IPS-11a (cell line): ENCODE measurements around the gene SEMA4D.

Experiments
- H3K4me3 ChIP-seq: one replicate; pipeline ENCODE4 v1.5.1; 2013; ENCODE audit warnings: low read depth, low read length, control low read depth

SEMA4D gene

GRCh38 chr9:89448381-89448780 is 49.5 kb downstream of the SEMA4D start:
- no peak overlapping the region for H3K4me3 ChIP-seq

GRCh38 chr9:89447416-89447815 is 50.5 kb downstream of the SEMA4D start:
- no peak overlapping the region for H3K4me3 ChIP-seq

- no peak overlapping the region for H3K4me3 ChIP-seq
Observed at GRCh38 chr9:89446961-89447310, 51.0 kb downstream of the SEMA4D start.

GRCh38 chr9:89446261-89446960 is 51.5 kb downstream of the SEMA4D start:
- no peak overlapping the region for H3K4me3 ChIP-seq

- H3K4me3 ChIP-seq: no peak overlapping the region
Observed at GRCh38 chr9:89445801-89446251, 52.1 kb downstream of the SEMA4D start.

- H3K4me3 ChIP-seq: no peak overlapping the region
Observed at GRCh38 chr9:89444925-89445765, 52.8 kb downstream of the SEMA4D start.

GRCh38 chr9:89444274-89444673 is 53.6 kb downstream of the SEMA4D start:
- no peak overlapping the region for H3K4me3 ChIP-seq

GRCh38 chr9:89442981-89443814 is 54.7 kb downstream of the SEMA4D start:
- no peak overlapping the region for H3K4me3 ChIP-seq

GRCh38 chr9:89442501-89442978 is 55.4 kb downstream of the SEMA4D start:
- no peak overlapping the region for H3K4me3 ChIP-seq

GRCh38 chr9:89441986-89442385 is 55.9 kb downstream of the SEMA4D start:
- no peak overlapping the region for H3K4me3 ChIP-seq

- H3K4me3 ChIP-seq: no peak overlapping the region
Observed at GRCh38 chr9:89441655-89441970, 56.3 kb downstream of the SEMA4D start.

- H3K4me3 ChIP-seq: no peak overlapping the region
Observed at GRCh38 chr9:89440951-89441654, 56.8 kb downstream of the SEMA4D start.

GRCh38 chr9:89440548-89440947 is 57.4 kb downstream of the SEMA4D start:
- no peak overlapping the region for H3K4me3 ChIP-seq

- H3K4me3 ChIP-seq: no peak overlapping the region
Observed at GRCh38 chr9:89440046-89440445, 57.9 kb downstream of the SEMA4D start.

- H3K4me3 ChIP-seq: no peak overlapping the region
Observed at GRCh38 chr9:89439571-89439970, 58.3 kb downstream of the SEMA4D start.

- H3K4me3 ChIP-seq: no peak overlapping the region
Observed at GRCh38 chr9:89438194-89438593, 59.7 kb downstream of the SEMA4D start.

GRCh38 chr9:89437772-89438171 is 60.1 kb downstream of the SEMA4D start:
- H3K4me3 ChIP-seq: no peak overlapping the region

GRCh38 chr9:89436963-89437625 is 60.8 kb downstream of the SEMA4D start:
- H3K4me3 ChIP-seq: no peak overlapping the region

GRCh38 chr9:89436326-89436725 is 61.6 kb downstream of the SEMA4D start:
- H3K4me3 ChIP-seq: no peak overlapping the region

- no peak overlapping the region for H3K4me3 ChIP-seq
Observed at GRCh38 chr9:89435071-89435823, 62.7 kb downstream of the SEMA4D start.
